ENCODE data around the gene RIMOC1.

- TF ChIP-seq, protein P1, sequence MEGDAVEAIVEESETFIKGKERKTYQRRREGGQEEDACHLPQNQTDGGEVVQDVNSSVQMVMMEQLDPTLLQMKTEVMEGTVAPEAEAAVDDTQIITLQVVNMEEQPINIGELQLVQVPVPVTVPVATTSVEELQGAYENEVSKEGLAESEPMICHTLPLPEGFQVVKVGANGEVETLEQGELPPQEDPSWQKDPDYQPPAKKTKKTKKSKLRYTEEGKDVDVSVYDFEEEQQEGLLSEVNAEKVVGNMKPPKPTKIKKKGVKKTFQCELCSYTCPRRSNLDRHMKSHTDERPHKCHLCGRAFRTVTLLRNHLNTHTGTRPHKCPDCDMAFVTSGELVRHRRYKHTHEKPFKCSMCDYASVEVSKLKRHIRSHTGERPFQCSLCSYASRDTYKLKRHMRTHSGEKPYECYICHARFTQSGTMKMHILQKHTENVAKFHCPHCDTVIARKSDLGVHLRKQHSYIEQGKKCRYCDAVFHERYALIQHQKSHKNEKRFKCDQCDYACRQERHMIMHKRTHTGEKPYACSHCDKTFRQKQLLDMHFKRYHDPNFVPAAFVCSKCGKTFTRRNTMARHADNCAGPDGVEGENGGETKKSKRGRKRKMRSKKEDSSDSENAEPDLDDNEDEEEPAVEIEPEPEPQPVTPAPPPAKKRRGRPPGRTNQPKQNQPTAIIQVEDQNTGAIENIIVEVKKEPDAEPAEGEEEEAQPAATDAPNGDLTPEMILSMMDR (IDR thresholded peaks at IDR 0.05; ENCODE audit: low read length) = no peak
- no peak for TF ChIP-seq EZH2 (optimal IDR thresholded peaks at IDR 0.05; ENCODE audit: low read depth, low read length)
- no peak for TF ChIP-seq EZH2phosphoT487 (IDR thresholded peaks at IDR 0.05; ENCODE audit: low read length)
Observed at GRCh38 chr5:41896230-41896629, 7.9 kb upstream of the RIMOC1 start.

Data from MM.1S (cell line).